Brain microvascular endothelial cell (primary cell): Measurements from ENCODE around the gene PDE6B.

Source experiments
- DNase-seq: peaks from one replicate; pipeline ENCODE4 v3.0.0-alpha.2; 2020
- H3K27ac ChIP-seq: fragments of 250-450 bp; sonication (Bioruptor Pico); 2 replicates; pipeline ENCODE4 v1.5.1; 2020; ENCODE audit warnings: mild to moderate bottlenecking, moderate library complexity
- H3K27me3 ChIP-seq: fragments of 250-450 bp; sonication (Bioruptor Pico); replicated peaks from 2 replicates; pipeline ENCODE4 v1.5.1; 2020; ENCODE audit warnings: mild to moderate bottlenecking
- H3K36me3 ChIP-seq: fragments of 250-450 bp; sonication (Bioruptor Pico); replicated peaks from 2 replicates; pipeline ENCODE4 v1.5.1; 2020; ENCODE audit warnings: mild to moderate bottlenecking
- H3K4me3 ChIP-seq: 2 replicates; pipeline ENCODE4 v1.5.1; 2011; ENCODE audit warnings: low read depth, mild to moderate bottlenecking, control low read depth, low read length, moderate library complexity
- in situ Hi-C: cut with HindIII; loops from 2 replicates; pipeline ENCODE4 v1.10.0; 2017; ENCODE audit warnings: low sequenced_read_pairs, low pct_ligation_motif_present
- TF ChIP-seq, protein P1 (sequence below): IDR thresholded peaks from 2 replicates; pipeline ENCODE4 v1.5.1; 2011; ENCODE audit warnings: low read depth, mild to moderate bottlenecking, moderate library complexity, low read length, control low read depth, inconsistent platforms; ENCODE audit errors: missing control alignments

PDE6B gene

DNA sequence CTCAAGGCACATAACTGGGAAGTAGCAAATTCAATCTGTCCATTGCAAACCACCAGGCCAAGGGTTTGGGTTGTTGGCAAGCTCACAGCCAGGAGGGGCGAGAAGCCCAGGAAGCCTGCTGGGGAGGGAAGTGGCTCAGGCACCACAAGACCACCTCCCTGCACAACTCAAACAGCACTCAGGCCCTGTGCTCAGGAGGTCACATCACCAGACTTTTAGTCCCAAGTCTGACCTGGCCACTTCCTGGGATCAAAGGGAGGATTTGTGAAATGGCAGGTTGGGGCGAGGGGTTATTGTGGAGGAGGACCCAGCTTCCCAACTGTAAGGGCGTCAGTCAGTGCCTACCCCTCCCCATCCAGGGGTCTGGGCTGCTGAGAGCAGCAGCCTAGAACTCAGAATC is 46.4 kb downstream of the PDE6B start:
- Histone ChIP-seq H3K36me3 (peaks cover 14% of the 10 kb centered on the region), H3K27ac (no peak overlapping the region), H3K4me3 (no peak overlapping the region), H3K27me3 (no peaks in the 10 kb centered on the region)
- TF ChIP-seq, protein P1, sequence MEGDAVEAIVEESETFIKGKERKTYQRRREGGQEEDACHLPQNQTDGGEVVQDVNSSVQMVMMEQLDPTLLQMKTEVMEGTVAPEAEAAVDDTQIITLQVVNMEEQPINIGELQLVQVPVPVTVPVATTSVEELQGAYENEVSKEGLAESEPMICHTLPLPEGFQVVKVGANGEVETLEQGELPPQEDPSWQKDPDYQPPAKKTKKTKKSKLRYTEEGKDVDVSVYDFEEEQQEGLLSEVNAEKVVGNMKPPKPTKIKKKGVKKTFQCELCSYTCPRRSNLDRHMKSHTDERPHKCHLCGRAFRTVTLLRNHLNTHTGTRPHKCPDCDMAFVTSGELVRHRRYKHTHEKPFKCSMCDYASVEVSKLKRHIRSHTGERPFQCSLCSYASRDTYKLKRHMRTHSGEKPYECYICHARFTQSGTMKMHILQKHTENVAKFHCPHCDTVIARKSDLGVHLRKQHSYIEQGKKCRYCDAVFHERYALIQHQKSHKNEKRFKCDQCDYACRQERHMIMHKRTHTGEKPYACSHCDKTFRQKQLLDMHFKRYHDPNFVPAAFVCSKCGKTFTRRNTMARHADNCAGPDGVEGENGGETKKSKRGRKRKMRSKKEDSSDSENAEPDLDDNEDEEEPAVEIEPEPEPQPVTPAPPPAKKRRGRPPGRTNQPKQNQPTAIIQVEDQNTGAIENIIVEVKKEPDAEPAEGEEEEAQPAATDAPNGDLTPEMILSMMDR, result no peak
- in situ Hi-C loops, result no loop called here
- DNase-seq, result no peak

DNA sequence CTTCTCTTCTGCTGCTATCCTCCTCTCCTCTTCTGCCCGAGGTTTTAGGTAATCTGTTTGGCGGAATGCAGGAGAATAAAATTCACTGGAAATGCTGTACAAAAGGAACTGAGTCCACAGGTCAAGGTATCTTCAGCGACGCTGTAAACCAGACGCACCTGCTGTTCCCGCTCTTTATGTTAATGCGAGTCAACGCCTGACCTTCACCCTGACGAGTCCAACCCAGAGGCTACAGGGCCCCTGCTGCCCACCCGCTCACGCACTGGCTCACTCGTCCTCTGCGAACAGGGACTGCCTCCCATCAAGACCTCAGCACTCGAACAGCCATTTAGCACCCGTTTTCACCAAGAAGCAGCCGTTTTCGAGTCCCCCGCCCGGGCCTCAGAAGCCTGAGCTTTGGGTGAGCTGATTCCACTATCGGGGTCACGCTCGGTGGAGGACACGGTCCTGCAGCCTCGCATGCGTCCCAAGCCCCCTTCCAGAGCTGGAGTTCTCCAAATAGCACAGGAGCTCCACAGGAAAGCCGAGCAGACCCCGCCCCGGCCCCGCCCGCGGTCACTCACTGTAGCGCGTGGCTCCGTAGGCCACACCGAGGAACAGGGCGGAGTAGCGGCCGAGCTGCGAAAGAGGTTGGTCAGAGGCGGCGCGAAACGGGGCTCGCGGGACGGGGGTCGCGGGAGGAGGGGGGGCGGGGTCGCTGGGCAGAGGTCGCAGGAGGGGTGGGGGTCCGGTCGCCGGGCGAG is 48.1 kb downstream of the PDE6B start:
- TF ChIP-seq, protein P1, result no peak
- H3K27ac ChIP-seq, result no peak overlapping the region
- in situ Hi-C loops, result no loop called here
- peaks cover 14% of the 10 kb centered on the region for H3K36me3 ChIP-seq
- H3K27me3 ChIP-seq, result no peaks in the 10 kb centered on the region
- peak overlapping the region; percentile 81 for H3K4me3 ChIP-seq
- peak; percentile 18 for DNase-seq

DNA sequence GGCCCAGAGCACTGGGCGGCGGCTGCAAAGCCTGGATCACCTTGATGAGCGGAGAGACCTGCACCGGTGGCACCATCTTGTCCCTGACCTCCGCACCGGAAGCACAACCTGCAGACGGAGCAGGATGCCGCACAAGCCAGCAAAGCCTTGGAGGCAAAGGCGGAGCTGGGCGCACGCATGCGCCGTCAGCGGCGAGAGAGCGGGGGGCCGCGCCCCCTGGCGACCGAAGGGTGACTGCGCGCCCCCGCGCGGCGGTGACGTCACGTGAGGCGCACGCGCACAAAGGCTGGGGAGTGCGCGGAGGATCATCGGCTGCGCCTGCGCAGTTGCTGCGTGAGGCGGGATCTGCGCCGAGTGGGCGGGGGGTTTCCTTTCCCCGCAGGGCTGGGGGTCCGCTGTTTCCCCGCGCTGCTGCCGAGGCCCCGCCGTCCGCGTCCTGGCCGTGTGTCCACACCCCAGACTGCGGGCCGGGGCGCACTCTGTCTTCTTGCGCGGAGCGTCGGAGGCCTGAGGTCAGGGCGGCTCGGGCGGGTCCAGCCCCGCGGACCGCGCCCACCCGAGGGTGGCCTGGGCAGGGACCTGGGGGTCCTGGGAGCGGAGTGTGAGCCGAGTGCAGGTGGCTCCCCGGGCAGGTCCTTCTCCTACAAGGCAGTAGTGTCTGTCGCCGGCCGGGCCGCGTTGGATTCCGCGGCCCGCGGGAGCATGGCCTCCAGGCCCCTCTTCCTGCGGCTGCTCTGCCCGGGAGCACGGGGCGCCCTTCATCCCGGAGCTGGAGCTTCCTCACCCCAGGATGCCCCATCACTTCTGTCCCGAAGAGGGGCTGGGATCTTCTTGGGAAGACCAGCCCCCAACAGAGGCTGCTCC is 49.0 kb downstream of the PDE6B start, which contains the start of the genes ATP5ME and MYL5:
TSS of gene ATP5ME (minus strand) at position 105 of the 864 bp plus-strand sequence. CDS start at position 76, 29 bp downstream.
TSS of gene MYL5 (plus strand) at position 371 of the 864 bp plus-strand sequence. CDS start 3,485 bp downstream, outside the sequence.
- Histone ChIP-seq H3K36me3 (peaks cover 14% of the 10 kb centered on the region), H3K27me3 (no peaks in the 10 kb centered on the region), H3K4me3 (peak within 1 kb of the TSS; percentile 81), H3K27ac (peak within 1 kb of the TSS; percentile 83)
- in situ Hi-C loops, result no loop called here
- TF ChIP-seq, protein P1, result peak; percentile 69
- peak; percentile 91 for DNase-seq

DNA sequence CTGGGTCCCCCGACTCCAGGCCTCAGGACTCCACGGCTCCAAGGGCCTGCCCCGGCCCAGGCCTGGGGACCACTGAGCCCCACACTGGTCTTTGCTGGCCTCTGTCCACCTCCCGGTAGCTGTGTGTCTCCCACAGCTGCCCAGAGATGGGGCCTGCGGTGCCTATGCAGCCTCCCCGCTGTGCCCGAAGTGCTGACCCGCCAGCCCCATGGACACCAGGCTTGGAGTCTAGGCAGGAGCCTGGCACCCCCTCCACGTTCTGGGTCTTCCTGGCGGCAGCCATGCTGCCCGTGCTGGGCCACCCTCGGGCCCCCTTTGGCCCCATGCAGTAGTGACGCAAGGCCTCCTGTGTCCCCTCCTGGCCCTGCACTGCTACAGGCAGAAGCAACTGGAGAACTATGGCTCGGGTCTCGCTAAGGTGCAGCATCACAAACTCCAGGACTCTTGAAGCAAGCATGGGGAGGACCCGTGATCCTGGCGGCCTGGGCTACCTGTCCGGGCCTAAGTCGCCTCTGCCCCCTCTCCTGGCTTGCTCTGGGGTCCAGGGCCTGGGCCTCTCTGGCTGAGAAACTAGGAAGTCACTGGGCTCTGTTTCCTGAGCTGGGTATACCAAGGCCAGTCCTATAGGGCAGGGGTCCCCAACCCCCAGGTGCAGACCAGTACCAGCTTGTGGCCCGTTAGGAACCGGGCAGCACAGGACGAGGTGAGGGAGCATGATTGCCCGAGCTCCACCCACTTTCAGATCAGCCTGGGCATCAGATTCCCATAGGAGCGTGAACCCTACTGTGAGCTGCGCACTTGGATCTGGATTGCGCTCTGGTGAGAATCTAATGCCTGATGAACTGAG is 49.9 kb downstream of the PDE6B start:
- H3K27me3 ChIP-seq, result no peaks in the 10 kb centered on the region
- H3K36me3 ChIP-seq, result peaks cover 14% of the 10 kb centered on the region
- in situ Hi-C loops, result no loop called here
- H3K27ac ChIP-seq, result peak overlapping the region; percentile 83
- TF ChIP-seq, protein P1, result no peak
- no peak for DNase-seq
- H3K4me3 ChIP-seq, result peak overlapping the region; percentile 81
